Karpas-422 (cell line): Measurements from ENCODE around the gene ANKRD44. TPM values are rescaled to one million over a fixed set of nuclear protein-coding genes. Genes with fewer than 3 reads are reported as not detected.
"Not testable (repeated sequence)": the region's sequence is repeated elsewhere in the genome, so short reads cannot be mapped to it uniquely, and the experiment has no call there.

Experiments used
- DNase-seq: peaks from one replicate; pipeline ENCODE4 v3.0.0-alpha.2; 2015
- H2AFZ ChIP-seq: fragments of 200-600 bp; sonication (generic); 2 replicates; pipeline ENCODE4 v1.6.1; 2014; ENCODE audit warnings: antibody characterized with exemption, low read length, mixed read lengths
- H3K27ac ChIP-seq: fragments of 200-600 bp; sonication (generic); 2 replicates; pipeline ENCODE4 v1.5.1; 2014; ENCODE audit warnings: mild to moderate bottlenecking, low read length, moderate library complexity
- H3K27me3 ChIP-seq: fragments of 200-600 bp; sonication (generic); 2 replicates; pipeline ENCODE4 v1.6.1; 2014; ENCODE audit warnings: low read length, mixed read lengths
- H3K36me3 ChIP-seq: fragments of 200-600 bp; sonication (generic); 2 replicates; pipeline ENCODE4 v1.6.1; 2014; ENCODE audit warnings: low read length, mixed read lengths; ENCODE audit not compliant: insufficient read depth
- H3K4me1 ChIP-seq: fragments of 200-600 bp; sonication (generic); 2 replicates; pipeline ENCODE4 v1.6.1; 2014; ENCODE audit warnings: mild to moderate bottlenecking, low read length, mixed read lengths
- H3K4me2 ChIP-seq: fragments of 200-600 bp; sonication (generic); 2 replicates; pipeline ENCODE4 v1.6.1; 2014; ENCODE audit warnings: low read length, low read depth, mild to moderate bottlenecking; ENCODE audit not compliant: poor library complexity, severe bottlenecking
- H3K4me3 ChIP-seq: fragments of 200-600 bp; sonication (generic); 2 replicates; pipeline ENCODE4 v1.5.1; 2014; ENCODE audit warnings: mild to moderate bottlenecking, antibody characterized with exemption, low read length, mixed read lengths
- H3K79me2 ChIP-seq: fragments of 200-600 bp; sonication (generic); 2 replicates; pipeline ENCODE4 v1.6.1; 2014; ENCODE audit warnings: mild to moderate bottlenecking, low read length, mixed read lengths
- H3K9ac ChIP-seq: fragments of 200-600 bp; sonication (generic); 2 replicates; pipeline ENCODE4 v1.6.0; 2014; ENCODE audit warnings: low read length
- H3K9me2 ChIP-seq: fragments of 200-600 bp; sonication (generic), shearing (Covaris generic); replicated peaks from 2 replicates; pipeline ENCODE4 v1.6.0; 2014; ENCODE audit warnings: mild to moderate bottlenecking, low read length, moderate library complexity; ENCODE audit not compliant: insufficient read depth
- H3K9me3 ChIP-seq: fragments of 300-700, 200-600 bp; sonication (generic); 2 replicates; pipeline ENCODE4 v1.6.1; 2014; ENCODE audit warnings: low read length, mixed read lengths
- H4K20me1 ChIP-seq: fragments of 200-600 bp; sonication (generic); 2 replicates; pipeline ENCODE4 v1.6.1; 2014; ENCODE audit warnings: mild to moderate bottlenecking, antibody characterized with exemption, low read length, low read depth; ENCODE audit not compliant: insufficient read depth
- total RNA-seq: library from RNA; depleted of rRNA; stranded (reverse); fragments of >200 nt; shearing (Covaris generic); gene quantifications from 2 replicates; pipeline ENCODE4 v1.2.3, GENCODE V29; 2014; ENCODE audit warnings: low replicate concordance

The ANKRD44 gene
- total RNA-seq, 1 experiment from 2014 or later = 120 TPM

- not testable (repeated sequence) for H3K27me3 ChIP-seq, DNase-seq, H3K4me3 ChIP-seq, H3K4me2 ChIP-seq, H3K4me1 ChIP-seq, H3K27ac ChIP-seq, H3K79me2 ChIP-seq, H3K9me2 ChIP-seq, H3K9ac ChIP-seq, H3K9me3 ChIP-seq, H4K20me1 ChIP-seq, H2AFZ ChIP-seq
- peaks cover 32% of the 10 kb centered on the region for H3K36me3 ChIP-seq
Measured at GRCh38 chr2:197020921-197021320, 289.7 kb downstream of the ANKRD44 start.

DNA sequence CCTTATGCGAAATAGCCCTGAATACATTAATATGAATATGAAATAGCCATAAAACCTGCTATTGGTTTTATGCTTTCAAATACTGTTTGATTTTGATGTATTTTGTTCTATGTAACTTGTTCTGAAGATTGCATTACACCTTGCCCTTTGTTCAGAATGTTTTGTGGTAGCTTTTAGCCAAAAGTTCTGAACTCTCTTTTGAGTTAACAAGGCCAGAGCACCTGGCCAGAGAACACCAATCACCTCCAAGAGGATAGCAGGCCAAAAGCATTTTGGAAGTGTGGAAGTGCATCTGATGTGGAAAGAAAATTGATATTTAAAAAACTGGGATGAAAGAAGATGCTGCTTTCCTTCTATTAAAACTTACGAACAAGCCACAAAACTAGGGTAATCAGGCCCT, 297.5 kb downstream of the ANKRD44 start:
- Histone ChIP-seq H3K9me3 (no peaks in the 10 kb centered on the region), H3K27me3 (no peaks in the 10 kb centered on the region), H3K4me1 (no peaks in the 10 kb centered on the region), H3K4me2 (no peak overlapping the region), H3K9ac (no peak overlapping the region), H2AFZ (no peak overlapping the region), H3K9me2 (no peaks in the 10 kb centered on the region), H3K36me3 (peaks cover 5% of the 10 kb centered on the region; the same call in 1 of the 2 replicates), H4K20me1 (no peaks in the 10 kb centered on the region), H3K27ac (no peak overlapping the region), H3K79me2 (0 out of 2 replicates have a peak, but pooled peaks cover 2% of the 10 kb centered on the region), H3K4me3 (no peak overlapping the region)
- no peak for DNase-seq

- Histone ChIP-seq H3K27ac (no peak overlapping the region), H3K27me3 (no peaks in the 10 kb centered on the region), H3K9me3 (no peaks in the 10 kb centered on the region), H3K36me3 (peaks cover 13% of the 10 kb centered on the region; the same call in 1 of the 2 replicates), H2AFZ (no peak overlapping the region), H4K20me1 (no peaks in the 10 kb centered on the region), H3K9ac (no peak overlapping the region), H3K4me2 (no peak overlapping the region), H3K9me2 (no peaks in the 10 kb centered on the region), H3K79me2 (0 out of 2 replicates have a peak, but pooled peaks cover 2% of the 10 kb centered on the region), H3K4me3 (no peak overlapping the region), H3K4me1 (no peaks in the 10 kb centered on the region)
- peak; percentile 77 for DNase-seq
Measured at GRCh38 chr2:197011801-197012641, 298.6 kb downstream of the ANKRD44 start.

GRCh38 chr2:197011021-197011417, 299.6 kb downstream of the ANKRD44 start:
- H3K79me2 ChIP-seq = 0 out of 2 replicates have a peak, but pooled peaks cover 2% of the 10 kb centered on the region
- no peak overlapping the region for H2AFZ ChIP-seq
- H3K9me3 ChIP-seq = no peaks in the 10 kb centered on the region
- no peaks in the 10 kb centered on the region for H3K9me2 ChIP-seq
- H3K9ac ChIP-seq = no peak overlapping the region
- no peaks in the 10 kb centered on the region for H3K27me3 ChIP-seq
- DNase-seq = no peak
- H3K36me3 ChIP-seq = peaks cover 13% of the 10 kb centered on the region; the same call in 1 of the 2 replicates
- H3K27ac ChIP-seq = no peak overlapping the region
- H4K20me1 ChIP-seq = no peaks in the 10 kb centered on the region
- no peak overlapping the region for H3K4me2 ChIP-seq
- H3K4me1 ChIP-seq = no peaks in the 10 kb centered on the region
- H3K4me3 ChIP-seq = no peak overlapping the region

DNA sequence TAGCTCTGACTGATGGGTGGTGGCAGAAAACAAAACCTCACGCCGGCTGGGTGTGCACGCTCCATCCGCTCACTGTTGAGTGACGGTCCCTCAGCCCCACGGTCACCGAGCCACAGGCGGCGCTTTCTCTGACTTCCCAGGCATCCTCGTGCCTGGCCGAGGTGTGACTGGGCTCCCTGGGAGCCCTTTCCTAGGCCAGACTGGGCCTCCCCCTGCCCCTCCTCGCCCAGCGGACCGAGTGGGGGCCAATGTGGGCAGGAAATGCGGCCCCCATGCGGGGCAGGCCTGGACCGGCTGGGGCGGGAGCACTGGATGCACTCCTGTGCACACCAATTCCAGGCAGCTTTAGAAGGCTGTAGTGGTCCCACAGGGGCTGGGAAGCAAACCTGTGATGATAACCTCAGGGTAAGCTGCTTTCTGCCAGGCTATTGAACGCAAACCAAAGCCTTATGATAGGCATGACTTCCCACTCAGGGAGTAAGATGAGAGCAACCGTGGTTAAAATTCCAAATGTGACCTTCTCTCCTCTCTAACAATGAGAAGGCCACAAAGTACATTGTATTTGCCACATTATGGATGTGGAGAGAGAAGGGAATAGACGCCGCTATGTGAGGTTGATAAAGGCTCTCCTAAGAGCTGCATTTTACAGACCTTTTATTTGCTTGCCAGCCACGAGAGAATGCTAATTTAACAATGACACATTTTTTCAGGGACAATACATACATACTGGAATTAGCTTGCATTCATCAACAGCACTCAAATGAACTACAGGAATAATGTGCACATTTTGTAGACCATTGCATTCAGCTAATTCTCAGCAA, 300.2 kb downstream of the ANKRD44 start:
- Histone ChIP-seq H2AFZ (no peak overlapping the region), H3K4me1 (no peaks in the 10 kb centered on the region), H3K27ac (no peak overlapping the region), H3K4me2 (no peak overlapping the region), H3K79me2 (0 out of 2 replicates have a peak, but pooled peaks cover 2% of the 10 kb centered on the region), H3K9ac (no peak overlapping the region), H3K9me2 (no peaks in the 10 kb centered on the region), H3K4me3 (no peak overlapping the region), H3K36me3 (peaks cover 17% of the 10 kb centered on the region; the same call in 1 of the 2 replicates), H3K27me3 (no peaks in the 10 kb centered on the region), H3K9me3 (no peaks in the 10 kb centered on the region), H4K20me1 (no peaks in the 10 kb centered on the region)
- no peak for DNase-seq

DNA sequence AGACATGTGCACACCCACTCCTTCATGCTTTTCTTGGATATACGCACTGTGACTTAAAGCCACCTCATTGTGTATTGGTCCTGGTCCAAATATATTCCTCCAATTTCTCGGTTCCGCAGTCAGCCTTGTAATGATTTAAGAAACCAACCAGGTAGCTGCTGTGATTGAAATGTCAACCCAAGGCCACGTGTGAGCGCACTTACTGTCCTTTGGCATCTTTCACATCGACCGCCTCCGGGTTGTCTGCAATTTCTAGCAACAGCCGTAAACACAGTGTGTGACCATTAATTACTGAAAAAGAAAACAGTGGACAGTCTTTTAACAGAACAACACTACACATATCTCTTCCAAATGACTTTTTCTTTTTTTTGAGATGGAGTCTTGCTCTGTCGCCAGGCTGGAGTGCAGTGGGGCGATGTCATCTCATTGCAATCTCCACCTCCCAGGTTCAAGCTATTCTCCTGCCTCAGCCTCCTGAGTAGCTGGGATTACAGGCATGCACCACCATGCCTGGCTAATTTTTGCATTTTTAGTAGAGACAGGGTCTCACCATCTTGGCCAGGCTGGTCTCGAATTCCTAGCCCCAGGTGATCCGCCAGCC, 301.7 kb downstream of the ANKRD44 start:
- not testable (repeated sequence) for H4K20me1 ChIP-seq, H3K9ac ChIP-seq, H3K4me2 ChIP-seq, H3K9me3 ChIP-seq, H3K79me2 ChIP-seq, H3K4me3 ChIP-seq, H3K9me2 ChIP-seq, H3K27me3 ChIP-seq, H2AFZ ChIP-seq, H3K4me1 ChIP-seq, DNase-seq, H3K27ac ChIP-seq
- H3K36me3 ChIP-seq = peaks cover 18% of the 10 kb centered on the region; the same call in 1 of the 2 replicates

- Histone ChIP-seq H3K4me3 (no peak overlapping the region), H2AFZ (no peak overlapping the region), H3K79me2 (0 out of 2 replicates have a peak, but pooled peaks cover 2% of the 10 kb centered on the region), H3K9ac (no peak overlapping the region), H4K20me1 (no peaks in the 10 kb centered on the region), H3K9me2 (no peaks in the 10 kb centered on the region), H3K27ac (no peak overlapping the region), H3K4me1 (no peaks in the 10 kb centered on the region), H3K36me3 (peaks cover 14% of the 10 kb centered on the region), H3K27me3 (no peaks in the 10 kb centered on the region), H3K4me2 (no peak overlapping the region), H3K9me3 (no peaks in the 10 kb centered on the region)
- DNase-seq = no peak
Measured at GRCh38 chr2:197007716-197008628, 302.6 kb downstream of the ANKRD44 start.
